Measurements from ENCODE around the gene MFSD1.

DNA sequence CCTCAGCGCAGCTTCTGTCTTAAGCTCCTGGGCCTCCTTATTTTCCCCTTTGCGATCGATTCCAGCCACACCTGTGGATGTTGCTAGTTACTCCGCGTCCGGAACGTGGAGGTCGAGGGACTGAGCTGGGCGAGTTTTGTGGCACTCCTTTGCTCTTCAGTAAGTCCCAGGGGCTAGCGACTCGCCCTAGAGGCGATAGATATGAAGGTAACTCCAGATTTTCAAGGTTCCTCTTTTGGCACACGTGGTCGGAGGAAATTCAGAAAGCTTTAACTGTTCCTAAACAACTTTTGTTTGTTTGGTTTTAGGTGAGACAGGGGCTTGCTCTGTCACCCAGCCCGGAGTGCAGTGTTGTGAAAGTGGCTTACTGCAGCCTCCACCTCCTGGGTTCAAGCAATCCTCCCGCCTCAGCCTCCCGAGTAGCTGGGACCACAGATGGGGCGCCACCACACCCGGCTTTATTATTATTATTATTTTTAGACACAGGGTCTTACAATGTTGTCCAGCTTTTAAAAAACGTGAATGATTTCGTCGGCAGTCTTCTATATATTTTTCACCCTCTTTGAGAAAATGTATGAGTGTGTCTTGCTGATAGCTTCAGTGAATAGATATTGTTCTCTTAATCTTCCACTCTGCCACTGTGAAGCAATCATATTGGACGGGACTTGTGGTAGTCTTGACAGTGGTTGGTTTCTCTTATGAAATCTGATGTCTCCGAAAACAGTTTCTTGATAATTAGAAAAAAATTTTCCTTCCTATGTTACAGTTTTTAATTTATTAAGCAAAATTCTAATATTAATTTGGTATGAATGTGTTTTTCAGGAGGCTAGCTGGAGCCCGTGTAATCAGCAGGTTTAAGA lies 785 bp downstream of the MFSD1 start:
- TF ChIP-seq EZH2phosphoT487 (IDR thresholded peaks at IDR 0.05; ENCODE audit: borderline replicate concordance, low read depth, low read length) (no peak), CTCF (conservative IDR thresholded peaks at IDR 0.05; ENCODE audit: low read length) (peak; percentile 29; the same call in 1 of the 2 replicates)
